HepG2 (cell line): ENCODE results near the gene PSMG3. TPM values are rescaled to one million over a fixed set of nuclear protein-coding genes. Genes with fewer than 3 reads are reported as not detected.
A peak's percentile ranks its signal among the peaks of the same experiment; 100 is the strongest.

Source experiments
- ATAC-seq: fragments of 200-7000 bp; cut with Tn5 transposase; 3 replicates; pipeline ENCODE4 v1.9.1; 2020; ENCODE audit warnings: mild to moderate bottlenecking, moderate library complexity
- BruUV-seq: library from RNA; stranded (reverse); fragments of 400-500 nt; replicated peaks from 2 replicates; lab custom pipeline; 2021; lab: Mats Ljungman, UMichigan
- CTCF ChIA-PET: fragments of 300-600 bp; formaldehyde crosslinking; extraction: SDS; loops from one replicate; lab custom pipeline; 2021; ENCODE audit warnings: low total read pairs, inconsistent platforms, low intra/inter-chr PET ratio; lab: Yijun Ruan, JAX
- POLR2A ChIA-PET: fragments of 350-600 bp; sonication (Branson Sonifier 250); formaldehyde crosslinking; loops from one replicate; lab custom pipeline; 2020; ENCODE audit warnings: antibody characterized with exemption, inconsistent platforms; lab: Yijun Ruan, JAX
- DNase-seq: peaks from one replicate; pipeline ENCODE4 v3.0.0-alpha.2; 2015; ENCODE audit warnings: low spot score
- FAIRE-seq: peaks from 3 replicates; lab custom pipeline; 2011; peaks lifted over from hg19 to GRCh38; lab: Jason Lieb, UNC
- H2AFZ ChIP-seq: one replicate; pipeline ENCODE4 v1.6.1; 2011; ENCODE audit warnings: low read length, inconsistent platforms
- H3K27ac ChIP-seq: fragments of 300-600 bp; 3 replicates; pipeline ENCODE4 v1.8.0; 2011; ENCODE audit warnings: mixed run types, mild to moderate bottlenecking, mixed read lengths, low read length, inconsistent platforms; ENCODE audit not compliant: insufficient read depth; ENCODE audit errors: extremely low read length
- H3K27me3 ChIP-seq, 2 experiments: fragments of 200-600 bp in 1 of 2; 2 replicates in 1 of 2; 3 replicates in 1 of 2; pipeline versions ENCODE4 v1.6.0 to v1.8.0; 2011; ENCODE audit warnings: low read length in 2 of 2, mild to moderate bottlenecking in 2 of 2, moderate library complexity in 2 of 2, inconsistent platforms in 1 of 2; ENCODE audit not compliant: insufficient read depth in 2 of 2, control insufficient read depth in 1 of 2
- H3K36me3 ChIP-seq, 2 experiments: fragments of 200-600 bp in 1 of 2; replicated peaks in 1 of 2; 2 replicates in 1 of 2; 3 replicates in 1 of 2; pipeline versions ENCODE4 v1.5.1 to v1.8.0; 2011; ENCODE audit warnings: low read length in 2 of 2, inconsistent platforms in 1 of 2; ENCODE audit not compliant: insufficient read depth in 2 of 2, control insufficient read depth in 1 of 2
- H3K4me1 ChIP-seq: 2 replicates; pipeline ENCODE4 v1.5.1; 2012; ENCODE audit warnings: low read length, inconsistent platforms; ENCODE audit not compliant: insufficient read depth
- H3K4me2 ChIP-seq: 2 replicates; pipeline ENCODE4 v1.6.0; 2011; ENCODE audit warnings: low read depth, low read length, inconsistent platforms
- H3K4me3 ChIP-seq, 3 experiments: fragments of 200-600 bp in 1 of 3; sonication (generic), shearing (Covaris generic) in 1 of 3; replicated peaks in 1 of 3; 2 replicates each; pipeline ENCODE4 v1.5.1; 2011 to 2016; ENCODE audit warnings: low read length in 3 of 3, inconsistent platforms in 2 of 3, low read depth in 2 of 3, mild to moderate bottlenecking in 2 of 3, control low read depth in 1 of 3, mixed read lengths in 1 of 3; ENCODE audit not compliant: insufficient read depth in 1 of 3
- H3K79me2 ChIP-seq: one replicate; pipeline ENCODE4 v1.6.1; 2011; ENCODE audit warnings: low read length, inconsistent platforms; ENCODE audit not compliant: insufficient read depth
- H3K9ac ChIP-seq: 2 replicates; pipeline ENCODE4 v1.6.0; 2011; ENCODE audit warnings: mild to moderate bottlenecking, low read depth, low read length, inconsistent platforms; ENCODE audit not compliant: insufficient read depth
- H3K9me3 ChIP-seq: 2 replicates; pipeline ENCODE4 v1.5.1; 2012; ENCODE audit warnings: mild to moderate bottlenecking, low read length
- H4K20me1 ChIP-seq: 2 replicates; pipeline ENCODE4 v1.6.0; 2011; ENCODE audit warnings: inconsistent platforms, mild to moderate bottlenecking, low read length, moderate library complexity; ENCODE audit not compliant: insufficient read depth
- AGO2 ChIP-seq: fragments of 200-400 bp; formaldehyde crosslinking; optimal IDR thresholded peaks from 2 replicates; pipeline ENCODE3; 2017; ENCODE audit warnings: mild to moderate bottlenecking, low read depth, low read length, moderate library complexity
- AHDC1 ChIP-seq: sonication (generic); formaldehyde crosslinking; IDR thresholded peaks from 2 replicates; pipeline ENCODE4 v1.5.1; 2020; ENCODE audit warnings: mild to moderate bottlenecking, missing genetic modification reagents, borderline replicate concordance
- BORCS8-MEF2B ChIP-seq: sonication (generic); formaldehyde crosslinking; IDR thresholded peaks from 2 replicates; pipeline ENCODE4 v1.8.0; 2022; ENCODE audit warnings: mild to moderate bottlenecking, missing genetic modification reagents
- FOSL1 ChIP-seq: sonication (generic); formaldehyde crosslinking; IDR thresholded peaks from 2 replicates; pipeline ENCODE4 v1.9.0; 2021; ENCODE audit warnings: missing genetic modification reagents, borderline replicate concordance
- HCFC1 ChIP-seq: fragments of 150-350 bp; IDR thresholded peaks from 2 replicates; pipeline ENCODE4 v1.6.1; 2014; ENCODE audit warnings: low read depth, low read length
- MIER2 ChIP-seq: IDR thresholded peaks from 2 replicates; pipeline ENCODE4 v1.6.1; 2016; ENCODE audit warnings: missing biosample characterization, missing genetic modification reagents
- PAX8 ChIP-seq: sonication (generic); formaldehyde crosslinking; IDR thresholded peaks from 2 replicates; pipeline ENCODE4 v1.8.0; 2022; ENCODE audit warnings: mild to moderate bottlenecking, missing genetic modification reagents, borderline replicate concordance
- RBFOX2 ChIP-seq: fragments of 200-400 bp; formaldehyde crosslinking; IDR thresholded peaks from 2 replicates; pipeline ENCODE4 v1.6.1; 2017; ENCODE audit warnings: low read depth, mild to moderate bottlenecking, low read length
- REPIN1 ChIP-seq: sonication (generic); formaldehyde crosslinking; IDR thresholded peaks from 2 replicates; pipeline ENCODE4 v1.8.0; 2022; ENCODE audit warnings: missing genetic modification reagents, low read depth, mild to moderate bottlenecking, borderline replicate concordance
- ZBTB26 ChIP-seq: IDR thresholded peaks from 2 replicates; pipeline ENCODE4 v1.6.1; 2016; ENCODE audit warnings: missing compliant biosample characterization, missing genetic modification reagents, borderline replicate concordance
- ZNF3 ChIP-seq: IDR thresholded peaks from 2 replicates; pipeline ENCODE4 v1.7.0; 2017; ENCODE audit warnings: inconsistent platforms
- ZNF354B ChIP-seq: sonication (generic); formaldehyde crosslinking; IDR thresholded peaks from 2 replicates; pipeline ENCODE4 v1.8.0; 2022; ENCODE audit warnings: mild to moderate bottlenecking, missing genetic modification reagents
- WGBS: methylation state at CpG from one replicate; pipeline ENCODE4 v1.1.6; 2017; ENCODE audit warnings: low lambda C conversion rate; 5-methylcytosine and 5-hydroxymethylcytosine counted together
- in situ Hi-C: cut with HindIII; loops from 2 replicates; pipeline ENCODE4 v1.10.0; 2017; ENCODE audit warnings: low pct_unique_long_range_greater_than_20kb; ENCODE audit not compliant: extremely low pct_ligation_motif_present
- intact Hi-C: fragments of 100-400 bp; cut with micrococcal nuclease; formaldehyde crosslinking; loops from one replicate; pipeline ENCODE4 v1.10.0; 2022; ENCODE audit not compliant: unreplicated experiment
- polyA plus RNA-seq, 8 experiments: library from polyadenylated mRNA; depleted of rRNA in 3 of 8; stranded (reverse) in 7 of 8; unstranded in 1 of 8; fragments of >200 nt; fragmentation: Illumina TruSeq in 4 of 8; extraction: Trizol in 4 of 8; gene quantifications; 2 replicates each; pipeline versions ENCODE4 v1.2.1 to v1.2.3, GENCODE V29; 2011 to 2016; ENCODE audit warnings: low read depth in 4 of 8, missing spikeins in 1 of 8, mixed read lengths in 1 of 8; ENCODE audit not compliant: insufficient read depth in 1 of 8
- total RNA-seq, 5 experiments: library from RNA; depleted of rRNA; stranded (reverse); fragments of >200 nt; fragmentation: Illumina TruSeq; extraction: Trizol; gene quantifications; 2 replicates each; pipeline ENCODE4 v1.2.3, GENCODE V29; 2016; ENCODE audit warnings: low read depth in 1 of 5

Gene PSMG3
- total and polyA plus RNA-seq, 2 of the 13 experiments (the other 11 are each of a cell fraction or from before 2014, with no cell fraction given): 29.6 to 48.4 TPM

- ChIA-PET POLR2A (no interaction called here), CTCF (no interaction called here)
- Histone ChIP-seq H3K4me3 (no peak overlapping the region), H3K9ac (no peak overlapping the region), H3K27me3 (peaks cover 2% of the 10 kb centered on the region in 2 experiments; a peak in 2 of 5 replicates), H4K20me1 (no peaks in the 10 kb centered on the region), H3K36me3 (peaks cover 2 to 14% of the 10 kb centered on the region in 2 experiments; a peak in 2 of 5 replicates), H3K4me1 (peaks cover 42% of the 10 kb centered on the region), H3K4me2 (no peak overlapping the region), H3K27ac (no peak overlapping the region), H2AFZ (no peak overlapping the region), H3K9me3 (no peaks in the 10 kb centered on the region), H3K79me2 (peaks cover 7% of the 10 kb centered on the region)
- no TSS peak for BruUV-seq
- no peak for ATAC-seq
- intact Hi-C loops (no loop called here), in situ Hi-C loops (no loop called here)
- TF ChIP-seq RBFOX2 (0 out of 2 replicates have a peak, but pooled peaks have one; percentile 27), BORCS8-MEF2B (no peak), ZNF354B (no peak), FOSL1 (CRISPR knock-in tag) (no peak)
- no peak for DNase-seq
- no peak for FAIRE-seq
- WGBS: 90% methylated on average over 19 of the region's 26 CpGs
Observed at GRCh38 chr7:1567049-1567771, 2.6 kb downstream of the PSMG3 start.

- Histone ChIP-seq H4K20me1 (no peaks in the 10 kb centered on the region), H2AFZ (no peak overlapping the region), H3K27me3 (peaks cover 5% of the 10 kb centered on the region in 2 experiments; a peak in 3 of 5 replicates), H3K36me3 (peaks cover 2 to 14% of the 10 kb centered on the region in 2 experiments; a peak in 2 of 5 replicates), H3K4me1 (peaks cover 47% of the 10 kb centered on the region), H3K4me2 (no peak overlapping the region), H3K4me3 (no peak overlapping the region), H3K79me2 (peaks cover 7% of the 10 kb centered on the region), H3K27ac (no peak overlapping the region), H3K9ac (no peak overlapping the region), H3K9me3 (no peaks in the 10 kb centered on the region)
- ChIA-PET CTCF (no interaction called here), POLR2A (no interaction called here)
- FAIRE-seq: no peak
- in situ Hi-C loops: no loop called here
- intact Hi-C loops: no loop called here
- no peak for DNase-seq
- BruUV-seq: no TSS peak
- WGBS: 83% methylated on average over 8 of the region's 13 CpGs
- ATAC-seq: no peak
- TF ChIP-seq MIER2 (CRISPR knock-in tag) (no peak), HCFC1 (no peak), ZNF3 (CRISPR knock-in tag) (no peak), AGO2 (peak; percentile 79), REPIN1 (CRISPR knock-in tag) (no peak), ZBTB26 (no peak), AHDC1 (CRISPR knock-in tag) (no peak), PAX8 (CRISPR knock-in tag) (no peak)
Observed at GRCh38 chr7:1566687-1567048, 3.2 kb downstream of the PSMG3 start.
